Ovary (tissue), 9 donors: ENCODE data around the gene SUMO4. TPM values are rescaled to one million over a fixed set of nuclear protein-coding genes. Genes with fewer than 3 reads are reported as not detected.

Experiments
- DNase-seq, 5 donors: peaks; one replicate each; pipeline ENCODE4 v3.0.0-alpha.2; 2019 to 2020
- H3K27ac ChIP-seq, 2 donors: fragments of 200-600 bp; one replicate each; pipeline versions ENCODE4 v1.5.1 to v1.8.0; 2019 to 2022
- H3K27me3 ChIP-seq: fragments of 200-600 bp; one replicate; pipeline ENCODE4 v1.8.0; 2022
- H3K36me3 ChIP-seq: fragments of 200-600 bp; sonication (generic); one replicate; pipeline ENCODE4 v1.5.1; 2019
- H3K4me1 ChIP-seq: one replicate; pipeline ENCODE4 v1.8.1; 2013; ENCODE audit warnings: mild to moderate bottlenecking, moderate library complexity; ENCODE audit not compliant: insufficient read depth
- H3K4me3 ChIP-seq: fragments of 200-600 bp; sonication (generic); one replicate; pipeline ENCODE4 v1.5.1; 2017
- H3K9me3 ChIP-seq, 2 donors: fragments of 200-600 bp in 1 of 2; sonication (generic) in 1 of 2; one replicate each; pipeline versions ENCODE4 v1.5.1 to v1.8.1; 2013 to 2019; ENCODE audit warnings: mild to moderate bottlenecking in 1 of 2, moderate library complexity in 1 of 2
- CTCF ChIP-seq, 3 donors: fragments of 450-650 bp in 2 of 3; fragments of 200-600 bp in 1 of 3; IDR thresholded peaks; one replicate each; pipeline versions ENCODE4 v1.5.1 to v1.8.0; 2016 to 2022; ENCODE audit warnings: antibody characterized with exemption in 3 of 3, mild to moderate bottlenecking in 1 of 3
- EP300 ChIP-seq: sonication (generic); formaldehyde crosslinking; IDR thresholded peaks from one replicate; pipeline ENCODE4 v1.6.1; 2017; ENCODE audit warnings: antibody characterized with exemption
- POLR2A ChIP-seq: fragments of 450-650 bp; IDR thresholded peaks from one replicate; pipeline ENCODE4 v1.6.1; 2017; ENCODE audit warnings: antibody characterized with exemption, mild to moderate bottlenecking, moderate library complexity
- WGBS, 3 donors: extraction: QIAGEN DNeasy Blood & Tissue Kit in 1 of 3; methylation state at CpG; one replicate each; pipeline versions ENCODE4 v1.1.5 to v1.1.7; 2013 to 2017; 5-methylcytosine and 5-hydroxymethylcytosine counted together
- intact Hi-C, 4 donors: fragments of 100-400 bp; cut with DNase I; formaldehyde crosslinking; loops; one replicate each; pipeline versions ENCODE4 v1.11.0 to v1.15.1; 2022 to 2023
- polyA plus RNA-seq, 2 donors: library from polyadenylated mRNA; stranded (reverse); fragments of 200-250 nt in 1 of 2; fragments of 350-450 nt in 1 of 2; fragmentation: Illumina TruSeq in 1 of 2; extraction: RNeasy Lipid Tissue Mini Kit (QIAGEN cat#74804) in 1 of 2; gene quantifications; one replicate each; pipeline ENCODE4 v1.2.3, GENCODE V29; 2013 to 2014
- total RNA-seq, 7 donors: library from RNA; depleted of rRNA in 2 of 7; stranded (reverse); fragments of >200 nt in 2 of 7; fragmentation: NEBNext Ultra II Directional in 3 of 7; extraction: Animal tissue kit (Norgen Biotek cat#: 25700) in 3 of 7; gene quantifications; one replicate each; pipeline versions ENCODE4 v1.1.0 to v1.2.4, GENCODE V29; 2016 to 2023
- donor health status: DM: no; HTN: no; CAD: no; lungs with moderate emphysema.
- donor health status: DM: no; HTN: no; CAD: no.
- donor health status: Bipolar disorder and iron deficiency.
- donor health status: DM: yes; HTN: yes; CAD: no.
- donor health status: DM: no; HTN: no; CAD: no.
- donor health status: DM: yes; HTN: yes; CAD: no.

Gene SUMO4
- total and polyA plus RNA-seq, 9 donors: 0.11 to 5.0 (median 2.7) TPM

- no peak for DNase-seq
- TF ChIP-seq EP300 (no peak), CTCF (IDR thresholded peaks at IDR 0.05) (no peak), POLR2A (no peak)
- Histone ChIP-seq H3K36me3 (no peaks in the 10 kb centered on the region), H3K4me1 (no peaks in the 10 kb centered on the region), H3K27ac (no peak overlapping the region), H3K9me3 (no peaks in the 10 kb centered on the region), H3K27me3 (no peaks in the 10 kb centered on the region), H3K4me3 (no peak overlapping the region)
- intact Hi-C loops: no loop called here
Observed at GRCh38 chr6:149384464-149384863, 15.6 kb upstream of the SUMO4 start.

- Histone ChIP-seq H3K27me3 (no peaks in the 10 kb centered on the region), H3K36me3 (no peaks in the 10 kb centered on the region), H3K27ac (no peak overlapping the region), H3K9me3 (no peaks in the 10 kb centered on the region), H3K4me1 (no peaks in the 10 kb centered on the region), H3K4me3 (no peak overlapping the region)
- no peak for TF ChIP-seq EP300
- TF ChIP-seq POLR2A: no peak
- no peak for TF ChIP-seq CTCF (IDR thresholded peaks at IDR 0.05)
- no peak for DNase-seq
- intact Hi-C loops: no loop called here
- 96 to 98% (median 97%) methylated on average over 5 of the region's 5 CpGs for WGBS, 3 donors
Observed at GRCh38 chr6:149385998-149386646, 13.9 kb upstream of the SUMO4 start.

DNA sequence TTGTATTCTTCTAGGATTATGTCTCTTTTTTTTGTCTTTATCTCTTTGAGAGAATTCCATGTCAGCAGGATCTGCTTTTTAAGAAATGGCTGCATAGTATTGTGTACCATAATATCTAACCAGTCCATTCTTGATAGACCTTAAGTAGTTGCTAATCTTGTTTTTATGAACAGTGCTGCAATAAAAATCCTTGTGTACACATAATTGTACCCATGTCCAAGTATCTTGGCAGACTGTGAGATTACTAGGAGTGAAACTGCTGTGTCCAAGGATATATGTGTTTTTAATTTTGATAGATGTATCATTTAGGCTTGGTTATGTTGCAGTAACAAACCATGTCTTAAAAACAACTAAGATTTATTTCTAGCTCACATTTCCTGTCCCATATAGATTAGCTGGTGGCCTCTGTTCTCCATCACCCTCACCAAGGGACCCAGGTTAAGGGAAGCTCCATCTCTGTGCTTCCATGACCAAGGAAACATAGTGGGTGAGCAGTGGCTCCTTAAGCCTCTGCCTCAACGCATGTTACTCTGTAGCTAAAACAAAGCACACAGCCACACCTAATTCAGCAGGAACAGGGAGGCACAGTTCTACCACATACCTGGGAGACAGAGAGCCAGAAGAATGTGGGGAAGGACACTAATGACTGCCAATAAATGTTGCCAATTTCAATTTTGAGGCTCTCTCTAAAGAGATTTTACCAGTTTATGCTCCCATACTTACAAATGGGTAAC, 12.1 kb upstream of the SUMO4 start:
- no peaks in the 10 kb centered on the region for H3K4me1 ChIP-seq
- intact Hi-C loops: no loop called here
- no peak for TF ChIP-seq CTCF (IDR thresholded peaks at IDR 0.05)
- TF ChIP-seq EP300: no peak
- TF ChIP-seq POLR2A: no peak
- no peak for DNase-seq
- no peaks in the 10 kb centered on the region for H3K9me3 ChIP-seq
- H3K36me3 ChIP-seq: no peaks in the 10 kb centered on the region
- 76 to 89% (median 82%) methylated on average over 1 of the region's 1 CpG for whole genome bisulfite sequencing, 3 donors
- H3K27me3 ChIP-seq: no peaks in the 10 kb centered on the region
- no peak overlapping the region for H3K4me3 ChIP-seq
- no peak overlapping the region for H3K27ac ChIP-seq

DNA sequence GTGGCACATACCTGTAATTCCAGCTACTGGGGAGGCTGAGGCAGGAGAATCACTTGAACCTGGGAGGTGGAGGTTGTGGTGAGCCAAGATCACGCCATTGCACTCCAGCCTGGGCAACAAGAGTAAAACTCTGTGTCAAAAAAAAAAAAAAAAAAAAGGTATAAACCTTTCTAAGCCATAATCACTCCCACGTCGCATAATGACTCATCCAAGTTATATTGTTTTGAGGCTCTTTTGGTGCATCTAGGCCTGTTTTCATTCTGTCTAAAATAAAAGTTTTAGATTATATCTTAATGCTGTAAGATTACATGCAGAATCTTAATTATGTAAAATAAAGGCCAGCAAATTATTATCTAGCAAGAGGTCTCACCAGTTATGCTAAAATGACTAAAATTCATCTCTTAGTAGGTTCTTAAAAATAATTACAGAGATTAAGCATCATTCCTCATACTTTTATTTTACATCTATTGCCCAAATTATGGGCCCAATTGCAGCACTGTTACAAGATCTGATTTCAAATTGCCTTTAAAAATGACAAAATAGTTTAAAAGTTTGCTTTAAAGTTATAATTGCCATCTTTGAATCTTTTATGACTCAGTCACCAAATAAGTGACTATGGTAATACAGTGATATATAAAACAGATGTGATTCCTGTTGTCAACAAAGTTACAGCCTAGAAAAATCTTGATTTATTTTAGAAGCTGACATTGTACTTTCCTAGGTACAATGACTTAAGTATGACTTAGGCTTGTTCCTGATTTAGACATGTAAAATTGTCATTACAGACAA, 10.4 kb upstream of the SUMO4 start:
- intact Hi-C loops: no loop called here
- TF ChIP-seq POLR2A: no peak
- TF ChIP-seq CTCF (IDR thresholded peaks at IDR 0.05): no peak
- no peak for TF ChIP-seq EP300
- no peaks in the 10 kb centered on the region for H3K36me3 ChIP-seq
- no peak for DNase-seq
- no peaks in the 10 kb centered on the region for H3K9me3 ChIP-seq
- H3K27me3 ChIP-seq: no peaks in the 10 kb centered on the region
- 83 to 89% (median 88%) methylated on average over 3 of the region's 3 CpGs for WGBS, 3 donors
- no peak overlapping the region for H3K27ac ChIP-seq
- H3K4me3 ChIP-seq: no peak overlapping the region
- no peaks in the 10 kb centered on the region for H3K4me1 ChIP-seq
